ENCODE data around the gene LAMB4.

Gene LAMB4

GRCh38 chr7:107995184-107996071 is 134.7 kb downstream of the LAMB4 start:
- no peak for DNase-seq (ENCODE audit: low spot score)

GRCh38 chr7:107994421-107995030 is 135.6 kb downstream of the LAMB4 start:
- no peak for DNase-seq (ENCODE audit: low spot score)

GRCh38 chr7:107993891-107994291 is 136.3 kb downstream of the LAMB4 start:
- DNase-seq (ENCODE audit: low spot score): no peak

GRCh38 chr7:107989618-107990373 is 140.4 kb downstream of the LAMB4 start:
- DNase-seq (ENCODE audit: low spot score): no peak

- DNase-seq (ENCODE audit: low spot score): no peak
These were observed 147.2 kb downstream of the LAMB4 start for GRCh38 chr7:107982918-107983389.

DNA sequence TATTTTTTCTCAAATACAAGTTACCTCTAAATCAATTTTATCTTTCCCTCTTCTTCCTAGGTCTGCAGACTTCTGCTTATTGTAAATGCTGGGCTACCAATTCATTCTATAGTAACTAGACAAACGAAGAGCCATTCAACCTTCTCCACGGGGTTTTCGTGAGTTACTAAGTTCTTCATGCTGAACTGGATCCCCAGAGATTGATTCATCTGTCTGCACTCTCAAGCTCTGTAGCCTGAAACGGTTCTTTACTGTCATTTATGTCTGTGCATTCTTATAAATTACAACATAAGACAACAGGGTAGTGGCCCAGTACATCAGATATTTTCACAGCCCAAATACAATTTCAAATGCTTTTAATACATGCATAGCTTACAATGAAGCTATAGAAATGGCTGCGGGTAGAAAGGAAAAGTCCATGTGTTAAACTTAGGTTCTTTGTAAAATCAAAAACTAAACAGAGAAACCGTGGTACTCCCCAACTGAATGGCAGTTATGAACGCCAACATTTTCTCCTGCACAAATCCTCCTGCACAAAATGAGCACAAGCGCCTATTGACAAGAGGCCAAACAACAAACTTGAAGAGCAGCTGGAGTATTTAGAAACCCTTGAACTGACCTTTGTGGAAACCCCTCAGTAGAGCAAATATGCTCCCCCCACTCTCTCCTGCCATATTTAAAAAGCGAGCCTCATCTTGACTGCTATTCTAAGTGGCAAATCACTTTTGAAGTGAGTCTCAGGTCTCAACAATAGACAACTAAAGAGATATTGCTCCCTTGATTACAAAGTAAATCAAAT is 147.9 kb downstream of the LAMB4 start:
- DNase-seq (ENCODE audit: low spot score): no peak

GRCh38 chr7:107981466-107981865 is 148.7 kb downstream of the LAMB4 start:
- no peak for DNase-seq (ENCODE audit: low spot score)

DNA sequence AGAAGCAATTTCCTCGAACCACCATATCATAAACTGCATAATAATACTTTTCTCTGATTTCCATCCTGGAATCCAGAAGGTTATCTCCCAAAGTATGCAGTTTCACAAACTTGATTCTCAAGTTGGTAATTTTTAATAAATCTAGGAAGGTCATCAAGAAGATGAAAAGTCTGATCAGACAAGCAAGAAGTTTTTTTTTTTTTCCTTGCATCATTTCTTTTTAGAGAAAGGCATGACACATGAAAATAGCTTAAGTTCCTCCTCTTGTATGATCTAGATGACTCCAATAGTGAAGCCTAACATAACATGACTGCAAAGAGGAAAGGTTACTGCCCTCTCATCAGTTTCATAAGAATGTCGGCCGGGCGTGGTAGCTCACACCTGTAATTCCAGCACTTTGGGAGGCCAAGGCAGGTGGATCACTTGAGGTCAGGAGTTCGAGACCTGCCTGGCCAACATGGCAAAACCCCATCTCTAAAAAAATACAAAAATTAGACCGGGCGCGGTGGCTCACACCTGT is 149.4 kb downstream of the LAMB4 start:
- no peak for DNase-seq (ENCODE audit: low spot score)

GRCh38 chr7:107980171-107980570 is 150.0 kb downstream of the LAMB4 start:
- no peak for DNase-seq (ENCODE audit: low spot score)

GRCh38 chr7:107978815-107979408 is 151.2 kb downstream of the LAMB4 start:
- no peak for DNase-seq (ENCODE audit: low spot score)

DNA sequence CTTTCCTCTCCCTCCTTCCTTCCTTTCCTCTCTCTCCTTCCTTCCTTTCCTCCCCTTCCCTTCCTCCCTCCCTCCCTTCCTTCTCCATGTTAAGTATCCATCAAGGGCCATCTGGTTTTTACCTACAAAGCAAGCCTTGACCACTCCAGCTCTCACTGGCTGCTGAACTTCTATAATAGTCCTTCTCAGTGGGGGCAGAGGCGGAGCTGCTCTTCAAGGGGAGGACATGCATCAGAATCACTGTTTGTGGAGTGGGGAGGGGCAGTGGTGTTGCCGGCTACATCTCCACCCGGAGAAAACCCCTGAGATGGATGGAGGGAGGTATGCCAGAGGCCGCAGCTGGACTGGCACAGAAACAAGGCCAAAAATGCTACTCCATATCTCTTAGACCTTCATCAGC is 153.1 kb downstream of the LAMB4 start:
- DNase-seq (ENCODE audit: low spot score): no peak

DNA sequence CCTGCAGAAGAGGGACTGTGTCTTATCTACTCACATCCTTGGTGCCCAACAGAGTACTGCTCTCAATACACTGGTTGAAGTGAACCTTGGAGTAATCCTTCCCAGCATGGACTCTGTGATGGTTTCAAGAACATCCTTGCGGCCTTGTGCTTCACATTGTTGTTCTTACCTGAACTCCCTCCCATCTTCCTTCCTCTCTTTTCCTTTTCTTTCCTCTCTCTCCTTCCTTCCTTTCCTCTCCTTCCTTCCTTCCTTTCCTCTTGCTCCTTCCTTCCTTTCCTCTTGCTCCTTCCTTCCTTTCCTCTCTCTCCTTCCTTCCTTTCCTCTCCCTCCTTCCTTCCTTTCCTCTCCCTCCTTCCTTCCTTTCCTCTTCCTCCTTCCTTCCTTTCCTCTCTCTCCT is 153.5 kb downstream of the LAMB4 start:
- DNase-seq (ENCODE audit: low spot score): no peak

DNA sequence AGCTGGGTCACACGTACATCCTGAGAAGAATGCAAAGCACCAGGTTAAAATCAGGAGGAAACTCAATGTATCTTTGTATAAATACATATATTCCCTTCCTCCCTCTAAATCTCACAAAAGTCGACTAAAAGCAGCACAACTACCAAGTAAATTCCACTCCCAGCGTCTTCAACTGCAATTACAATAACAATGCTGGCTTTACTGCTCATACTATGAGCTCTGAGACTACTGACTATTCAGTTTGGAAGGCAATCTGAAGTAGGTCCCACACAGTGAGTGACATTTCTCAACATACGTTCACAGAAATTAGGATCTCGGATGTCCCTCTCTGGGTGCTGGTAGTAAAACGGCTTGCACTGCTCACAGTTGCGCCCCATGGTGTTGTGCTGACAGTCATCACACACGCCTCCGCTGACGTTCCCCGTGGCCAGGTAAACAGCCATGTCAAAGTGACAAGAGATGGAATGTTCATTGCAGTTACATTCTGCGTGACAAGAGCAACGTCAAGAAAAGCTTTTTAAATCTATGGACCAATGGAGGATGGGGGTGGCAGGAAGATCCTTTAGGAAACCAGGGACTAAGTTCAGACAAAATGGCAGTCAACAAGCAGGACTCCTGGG is 154.7 kb downstream of the LAMB4 start:
- no peak for DNase-seq (ENCODE audit: low spot score)

DNA sequence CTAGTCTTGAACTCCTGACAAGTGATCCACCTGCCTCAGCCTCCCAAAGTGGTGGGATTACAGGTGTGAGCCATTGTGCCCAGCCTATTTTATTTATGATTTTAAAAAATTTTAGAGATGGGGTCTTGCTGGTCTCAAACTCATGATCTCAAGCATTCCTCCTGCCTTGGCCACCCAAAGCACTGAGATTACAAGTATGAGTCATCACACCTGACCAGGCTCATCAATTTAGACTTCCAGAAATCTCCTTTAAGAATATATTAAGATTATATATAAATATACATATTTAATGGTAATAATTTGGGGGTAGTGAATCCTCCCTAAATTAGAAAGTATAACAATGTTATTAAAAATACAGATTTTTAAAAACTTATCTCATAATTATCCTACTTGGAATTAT is 156.3 kb downstream of the LAMB4 start:
- DNase-seq (ENCODE audit: low spot score): no peak

Measured in hematopoietic multipotent progenitor cell treated with erythropoietin and hydrocortisone succinate and interleukin-3 and kit ligand, for 15 days (in vitro differentiated cells).